GM12873 (cell line): Measurements from ENCODE around the gene PAPOLA.

Source experiments
- CTCF ChIP-seq: IDR thresholded peaks from 2 replicates; pipeline ENCODE4 v1.5.1; 2012; ENCODE audit warnings: low read depth, mild to moderate bottlenecking, moderate library complexity, low read length, control low read depth; ENCODE audit not compliant: insufficient read depth; ENCODE audit errors: missing control alignments

Gene PAPOLA

GRCh38 chr14:96578619-96579018, 76.4 kb downstream of the PAPOLA start:
- no peak for TF ChIP-seq CTCF

GRCh38 chr14:96579358-96579757, 77.2 kb downstream of the PAPOLA start:
- no peak for TF ChIP-seq CTCF

GRCh38 chr14:96579855-96580254, 77.7 kb downstream of the PAPOLA start:
- TF ChIP-seq CTCF, result no peak

- TF ChIP-seq CTCF, result no peak
These were observed 78.4 kb downstream of the PAPOLA start for GRCh38 chr14:96580566-96580965.

GRCh38 chr14:96581026-96581425, 78.8 kb downstream of the PAPOLA start:
- no peak for TF ChIP-seq CTCF

- no peak for TF ChIP-seq CTCF
These were observed 79.7 kb downstream of the PAPOLA start for GRCh38 chr14:96581902-96582301.

GRCh38 chr14:96582411-96582961, 80.3 kb downstream of the PAPOLA start:
- TF ChIP-seq CTCF, result no peak

- TF ChIP-seq CTCF, result no peak
These were observed 80.8 kb downstream of the PAPOLA start for GRCh38 chr14:96582995-96583394.
